HG03097 (cell line): ENCODE measurements around the gene MCOLN1.
"Not testable (repeated sequence)": the region's sequence is repeated elsewhere in the genome, so short reads cannot be mapped to it uniquely, and the experiment has no call there.

Experiments used
- ATAC-seq: cut with Tn5 transposase; IDR thresholded peaks from one replicate; pipeline ENCODE4 v1.9.1; 2021; ENCODE audit not compliant: unreplicated experiment, low FRiP score

MCOLN1 gene

DNA sequence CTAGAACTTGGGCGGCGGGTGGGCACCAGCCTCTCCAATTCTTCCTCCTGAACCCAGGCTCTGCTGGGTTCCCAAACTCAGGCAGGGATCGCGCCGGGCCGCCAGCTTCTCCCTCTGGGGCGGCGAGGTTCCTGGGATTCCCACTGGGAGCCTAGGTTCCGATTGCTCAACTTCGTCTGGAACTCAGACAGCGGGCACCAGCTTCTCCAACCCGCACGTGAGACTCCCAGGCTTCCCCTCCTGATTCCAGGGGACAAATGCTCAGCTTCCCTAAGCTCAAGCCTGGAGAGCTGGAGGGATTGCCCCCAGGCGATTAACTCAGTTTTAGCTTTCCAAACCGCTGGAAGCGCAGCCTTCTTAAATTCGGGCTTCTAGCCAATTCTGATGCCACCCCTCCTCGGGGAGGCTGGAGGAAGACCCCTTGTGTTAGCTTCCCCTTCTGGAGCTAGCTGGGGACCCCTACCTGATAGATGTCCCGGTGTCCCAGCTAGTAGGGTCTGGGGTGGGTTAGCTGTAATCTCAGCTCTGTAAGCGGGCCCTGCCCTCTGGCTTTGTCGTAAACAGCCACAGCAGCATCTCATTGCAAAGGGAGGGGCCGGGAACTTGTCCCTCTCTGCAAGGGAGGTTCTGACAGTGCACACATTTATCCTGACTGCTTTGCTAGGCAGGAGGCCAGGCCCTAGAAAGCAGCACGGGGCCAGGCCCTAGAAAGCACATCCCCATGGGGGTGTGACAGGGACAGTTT is 671 bp downstream of the MCOLN1 start:
- ATAC-seq: no peak

DNA sequence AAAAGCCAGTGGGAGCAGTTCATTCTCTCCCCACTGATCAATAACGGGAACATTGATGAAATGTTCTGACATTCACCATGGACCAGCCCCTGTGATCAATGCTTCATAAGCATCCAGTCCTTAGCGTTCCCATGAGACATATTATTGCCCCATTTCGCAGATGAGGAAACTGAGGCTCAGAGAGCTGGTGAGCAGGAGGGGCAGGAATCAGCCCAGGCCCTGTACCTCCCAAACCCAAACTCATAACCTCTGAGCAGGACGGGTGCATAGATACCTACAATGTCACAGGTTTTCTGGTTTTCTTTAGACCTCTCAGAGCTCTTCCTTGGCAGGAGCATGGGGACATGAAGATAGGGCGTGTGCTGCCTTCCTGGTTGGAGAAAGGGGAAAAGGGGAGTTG is 2.1 kb downstream of the MCOLN1 start:
- no peak for ATAC-seq

DNA sequence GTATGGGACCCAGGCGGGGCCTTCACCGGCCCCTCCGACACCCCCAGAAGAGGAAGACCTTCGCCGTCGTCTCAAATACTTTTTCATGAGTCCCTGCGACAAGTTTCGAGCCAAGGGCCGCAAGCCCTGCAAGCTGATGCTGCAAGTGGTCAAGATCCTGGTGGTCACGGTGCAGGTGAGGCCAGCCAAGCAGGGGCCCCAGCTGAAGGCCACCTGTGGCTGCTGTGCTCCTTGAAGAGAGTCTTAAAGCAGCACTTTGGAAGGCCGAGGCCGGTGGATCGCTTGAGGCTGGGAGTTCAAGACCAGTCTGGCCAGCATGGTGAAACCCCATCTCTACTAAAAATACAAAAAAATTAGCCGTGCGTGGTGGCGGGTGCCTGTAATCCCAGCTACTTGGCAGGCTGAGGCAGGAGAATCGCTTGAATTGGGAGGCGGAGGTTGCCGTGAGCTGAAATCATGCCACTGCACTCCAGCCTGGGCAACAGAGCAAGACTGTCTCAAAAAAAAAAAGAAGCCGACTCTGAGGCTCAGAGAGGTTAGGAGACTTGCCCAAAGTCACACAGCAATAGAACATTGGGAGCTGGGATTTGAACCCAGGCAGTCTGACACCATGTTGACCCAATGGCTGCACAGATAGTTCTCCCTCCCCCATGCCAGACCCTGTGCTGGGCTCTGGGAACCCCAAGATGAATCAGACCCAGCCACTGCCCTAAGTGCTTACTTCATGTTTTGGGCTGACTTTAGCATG is 2.7 kb downstream of the MCOLN1 start:
- ATAC-seq: no peak

DNA sequence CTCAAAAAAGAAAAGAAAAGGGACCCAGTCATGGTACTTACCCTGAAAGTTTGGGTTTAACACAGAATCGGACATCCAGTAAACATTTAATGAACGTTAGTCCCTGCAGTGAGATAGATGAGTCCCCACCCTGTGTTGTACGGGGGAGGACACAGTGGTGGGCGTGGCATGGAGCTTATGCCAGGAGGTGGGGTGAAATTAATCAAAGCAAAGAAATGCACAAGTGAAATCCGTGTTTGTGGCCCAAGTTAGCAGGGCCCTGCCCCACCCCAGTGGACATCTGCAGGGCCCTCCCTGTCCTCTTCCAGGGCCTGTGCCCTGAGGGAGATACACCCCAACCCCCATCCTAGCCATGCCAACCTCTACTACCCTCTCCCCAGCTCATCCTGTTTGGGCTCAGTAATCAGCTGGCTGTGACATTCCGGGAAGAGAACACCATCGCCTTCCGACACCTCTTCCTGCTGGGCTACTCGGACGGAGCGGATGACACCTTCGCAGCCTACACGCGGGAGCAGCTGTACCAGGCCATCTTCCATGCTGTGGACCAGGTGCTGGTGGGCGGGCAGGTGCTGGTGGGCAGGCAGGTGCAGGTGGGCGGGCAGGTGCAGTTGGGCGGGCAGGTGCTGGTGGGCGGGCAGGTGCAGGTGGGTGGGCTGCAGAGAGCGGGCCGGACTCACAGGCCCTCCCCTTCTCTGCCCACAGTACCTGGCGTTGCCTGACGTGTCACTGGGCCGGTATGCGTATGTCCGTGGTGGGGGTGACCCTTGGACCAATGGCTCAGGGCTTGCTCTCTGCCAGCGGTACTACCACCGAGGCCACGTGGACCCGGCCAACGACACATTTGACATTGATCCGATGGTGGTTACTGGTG is 3.9 kb downstream of the MCOLN1 start:
- no peak for ATAC-seq

DNA sequence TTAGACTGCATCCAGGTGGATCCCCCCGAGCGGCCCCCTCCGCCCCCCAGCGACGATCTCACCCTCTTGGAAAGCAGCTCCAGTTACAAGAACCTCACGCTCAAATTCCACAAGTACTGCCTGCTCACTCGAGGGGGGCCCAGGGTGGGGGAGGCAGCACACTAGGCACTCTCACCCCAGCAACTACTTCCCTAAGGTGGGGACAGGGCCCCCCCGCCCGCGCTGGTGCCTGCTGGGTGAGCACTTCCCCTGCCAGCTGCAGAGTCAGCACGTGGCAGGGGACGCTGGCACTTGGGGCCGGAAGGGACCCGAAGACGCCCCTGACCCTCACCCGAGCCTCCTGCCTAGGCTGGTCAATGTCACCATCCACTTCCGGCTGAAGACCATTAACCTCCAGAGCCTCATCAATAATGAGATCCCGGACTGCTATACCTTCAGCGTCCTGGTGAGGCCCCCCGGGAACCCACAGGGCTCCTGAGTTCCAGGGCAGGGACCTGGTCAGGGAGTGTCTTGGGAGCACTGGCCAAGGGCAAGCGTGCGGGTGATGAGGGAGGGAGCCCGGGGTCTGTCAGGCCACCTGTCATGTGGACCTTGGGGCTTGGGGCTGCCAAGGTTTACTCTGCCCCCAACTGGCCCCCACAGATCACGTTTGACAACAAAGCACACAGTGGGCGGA is 5.2 kb downstream of the MCOLN1 start:
- no peak for ATAC-seq

DNA sequence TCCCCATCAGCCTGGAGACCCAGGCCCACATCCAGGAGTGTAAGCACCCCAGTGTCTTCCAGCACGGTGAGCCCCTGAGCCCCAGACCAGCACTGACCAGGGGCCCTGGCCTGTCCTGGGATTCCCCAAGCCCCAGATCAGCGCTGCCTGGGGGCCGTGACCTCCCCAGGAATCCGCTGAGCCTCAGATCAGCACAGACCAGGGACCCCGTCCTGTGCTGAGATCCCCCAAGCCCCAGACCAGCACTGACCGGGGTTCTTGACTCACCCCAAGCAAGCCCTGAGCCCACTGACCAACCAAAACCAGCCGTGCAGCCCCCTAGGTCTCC is 5.7 kb downstream of the MCOLN1 start:
- ATAC-seq: no peak

DNA sequence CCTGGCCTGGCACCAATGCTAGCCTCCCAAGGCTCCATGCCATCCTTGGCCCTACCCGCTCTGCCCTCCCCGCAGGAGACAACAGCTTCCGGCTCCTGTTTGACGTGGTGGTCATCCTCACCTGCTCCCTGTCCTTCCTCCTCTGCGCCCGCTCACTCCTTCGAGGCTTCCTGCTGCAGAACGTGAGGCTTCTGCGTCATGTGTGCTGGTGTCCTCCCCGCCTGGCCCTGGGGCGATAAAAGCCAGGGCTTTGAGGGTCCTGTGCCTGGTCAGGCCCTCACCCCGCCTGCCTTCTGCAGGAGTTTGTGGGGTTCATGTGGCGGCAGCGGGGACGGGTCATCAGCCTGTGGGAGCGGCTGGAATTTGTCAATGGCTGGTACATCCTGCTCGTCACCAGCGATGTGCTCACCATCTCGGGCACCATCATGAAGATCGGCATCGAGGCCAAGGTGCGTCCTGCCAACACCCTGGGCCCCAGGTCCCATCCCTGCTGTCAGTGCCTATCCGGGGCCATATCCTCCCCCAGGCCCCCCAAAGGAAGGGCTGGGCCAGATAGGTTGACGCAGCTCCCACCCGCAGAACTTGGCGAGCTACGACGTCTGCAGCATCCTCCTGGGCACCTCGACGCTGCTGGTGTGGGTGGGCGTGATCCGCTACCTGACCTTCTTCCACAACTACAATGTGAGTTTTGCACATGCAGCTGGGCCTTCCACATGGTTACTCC is 6.3 kb downstream of the MCOLN1 start:
- ATAC-seq: no peak

DNA sequence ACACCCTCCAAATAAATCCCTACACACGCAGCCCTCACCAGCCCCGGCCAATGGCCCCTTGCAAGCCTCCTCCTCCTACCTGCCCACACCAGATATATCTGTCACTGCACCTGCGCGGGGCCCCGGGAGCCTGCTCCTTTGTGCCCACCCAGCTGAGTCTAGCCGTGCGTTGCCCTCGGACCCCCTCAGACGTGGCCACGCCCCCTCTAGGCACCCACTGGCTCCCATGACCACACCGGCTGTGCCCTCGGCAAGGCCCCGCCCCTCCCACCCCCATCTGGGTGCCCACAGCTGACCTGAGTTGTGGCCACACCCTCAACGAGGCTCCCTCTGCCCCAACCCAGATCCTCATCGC is 6.8 kb downstream of the MCOLN1 start:
- no peak for ATAC-seq

DNA sequence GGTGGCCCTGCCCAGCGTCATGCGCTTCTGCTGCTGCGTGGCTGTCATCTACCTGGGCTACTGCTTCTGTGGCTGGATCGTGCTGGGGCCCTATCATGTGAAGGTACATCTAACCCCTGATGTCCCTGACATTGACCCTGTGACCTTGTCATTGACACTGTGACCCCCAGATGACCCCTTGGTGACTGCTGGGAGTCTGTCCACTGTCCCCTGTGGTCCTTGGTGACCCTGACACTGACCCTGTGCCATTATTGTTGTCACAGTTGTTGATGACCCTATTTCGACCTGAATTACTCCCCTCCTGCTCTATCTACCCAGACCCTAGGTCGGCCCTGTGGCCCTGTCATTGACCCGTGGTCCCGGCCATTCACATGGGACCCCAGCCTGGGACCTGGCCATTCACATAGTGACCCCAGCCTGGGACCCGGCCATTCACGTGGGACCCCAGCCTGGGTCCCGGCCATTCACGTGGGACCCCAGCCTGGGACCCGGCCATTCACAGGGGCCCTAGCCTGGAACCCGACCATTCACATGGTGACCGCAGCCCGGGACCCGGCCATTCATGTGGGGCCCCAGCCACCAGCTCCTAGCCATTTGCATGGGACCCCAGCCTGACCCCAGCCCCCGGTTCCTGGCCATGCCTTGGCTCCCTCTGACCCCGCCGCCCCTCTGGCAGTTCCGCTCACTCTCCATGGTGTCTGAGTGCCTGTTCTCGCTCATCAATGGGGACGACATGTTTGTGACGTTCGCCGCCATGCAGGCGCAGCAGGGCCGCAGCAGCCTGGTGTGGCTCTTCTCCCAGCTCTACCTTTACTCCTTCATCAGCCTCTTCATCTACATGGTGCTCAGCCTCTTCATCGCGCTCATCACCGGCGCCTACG is 7.4 kb downstream of the MCOLN1 start:
- ATAC-seq: no peak

DNA sequence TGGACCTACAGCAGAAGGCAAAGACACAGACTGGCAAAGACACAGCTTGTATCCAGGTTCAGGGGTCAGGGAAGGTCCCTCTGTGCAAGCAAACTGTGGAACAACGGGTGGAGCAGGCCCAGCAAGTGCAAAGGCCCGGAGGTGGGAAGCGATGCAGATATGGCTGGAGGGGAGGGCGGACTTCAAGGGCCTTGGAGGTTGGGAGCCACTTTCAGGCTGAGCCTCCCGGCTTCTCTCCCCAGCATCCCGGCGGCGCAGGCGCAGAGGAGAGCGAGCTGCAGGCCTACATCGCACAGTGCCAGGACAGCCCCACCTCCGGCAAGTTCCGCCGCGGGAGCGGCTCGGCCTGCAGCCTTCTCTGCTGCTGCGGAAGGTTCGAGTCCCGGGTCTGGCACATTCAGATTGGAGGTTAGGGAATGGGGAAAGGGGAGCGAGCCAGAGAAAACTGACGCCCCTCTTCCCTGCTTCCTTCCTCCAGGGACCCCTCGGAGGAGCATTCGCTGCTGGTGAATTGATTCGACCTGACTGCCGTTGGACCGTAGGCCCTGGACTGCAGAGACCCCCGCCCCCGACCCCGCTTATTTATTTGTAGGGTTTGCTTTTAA is 11.0 kb downstream of the MCOLN1 start:
- ATAC-seq: no peak

DNA sequence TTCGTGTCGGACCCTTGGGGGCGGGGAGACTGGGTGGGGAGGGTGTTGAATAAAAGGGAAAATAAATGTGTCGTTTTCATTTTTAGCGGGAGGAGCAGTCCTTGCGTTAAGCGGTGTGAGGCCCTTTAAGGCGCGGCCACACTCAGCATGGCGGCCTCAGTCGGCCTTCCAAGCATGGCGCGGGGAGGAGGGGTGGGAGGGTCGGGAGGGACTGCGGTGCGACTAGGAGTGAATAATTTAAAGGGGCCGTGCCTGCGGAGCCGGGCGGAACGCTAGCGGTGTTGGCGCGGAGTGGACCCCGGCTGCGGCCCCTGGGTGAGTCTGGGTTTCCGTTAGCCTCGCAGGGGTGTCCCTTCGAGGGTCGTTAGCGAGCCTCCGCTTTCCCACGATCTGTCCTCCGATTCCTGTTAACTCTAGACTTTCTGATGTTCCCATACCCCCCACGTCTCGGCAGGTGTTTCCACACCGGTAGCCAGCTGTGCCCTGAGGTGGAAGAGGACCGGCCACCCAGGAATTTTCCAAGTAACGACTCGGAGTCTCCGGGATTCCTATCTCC is 11.6 kb downstream of the MCOLN1 start:
- peak; percentile 30 for ATAC-seq

DNA sequence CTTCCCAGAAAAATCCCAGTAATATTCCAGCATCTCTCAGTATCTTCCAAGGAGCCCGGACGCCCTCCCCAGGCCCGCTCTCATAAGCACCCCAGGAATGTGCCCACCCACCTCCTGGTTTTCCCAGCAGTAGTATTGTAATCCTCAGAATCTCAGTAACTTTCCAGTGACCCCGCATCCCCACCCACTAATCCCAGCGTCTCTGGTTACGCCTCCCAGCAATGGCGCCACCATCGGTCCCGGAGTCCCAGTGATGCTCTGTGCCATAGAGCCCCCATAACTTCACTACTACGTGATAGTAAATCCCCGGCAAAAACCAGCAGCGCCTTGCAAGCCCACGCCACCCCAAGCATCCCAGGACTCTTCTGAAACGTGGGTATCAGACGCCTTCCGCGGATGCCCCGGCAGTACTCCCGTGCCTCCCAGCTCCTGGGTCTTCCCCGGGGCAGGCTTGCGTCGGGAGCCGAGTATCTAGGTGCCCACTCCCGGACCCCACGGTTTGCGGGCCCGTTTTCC is 12.2 kb downstream of the MCOLN1 start:
- no peak for ATAC-seq

DNA sequence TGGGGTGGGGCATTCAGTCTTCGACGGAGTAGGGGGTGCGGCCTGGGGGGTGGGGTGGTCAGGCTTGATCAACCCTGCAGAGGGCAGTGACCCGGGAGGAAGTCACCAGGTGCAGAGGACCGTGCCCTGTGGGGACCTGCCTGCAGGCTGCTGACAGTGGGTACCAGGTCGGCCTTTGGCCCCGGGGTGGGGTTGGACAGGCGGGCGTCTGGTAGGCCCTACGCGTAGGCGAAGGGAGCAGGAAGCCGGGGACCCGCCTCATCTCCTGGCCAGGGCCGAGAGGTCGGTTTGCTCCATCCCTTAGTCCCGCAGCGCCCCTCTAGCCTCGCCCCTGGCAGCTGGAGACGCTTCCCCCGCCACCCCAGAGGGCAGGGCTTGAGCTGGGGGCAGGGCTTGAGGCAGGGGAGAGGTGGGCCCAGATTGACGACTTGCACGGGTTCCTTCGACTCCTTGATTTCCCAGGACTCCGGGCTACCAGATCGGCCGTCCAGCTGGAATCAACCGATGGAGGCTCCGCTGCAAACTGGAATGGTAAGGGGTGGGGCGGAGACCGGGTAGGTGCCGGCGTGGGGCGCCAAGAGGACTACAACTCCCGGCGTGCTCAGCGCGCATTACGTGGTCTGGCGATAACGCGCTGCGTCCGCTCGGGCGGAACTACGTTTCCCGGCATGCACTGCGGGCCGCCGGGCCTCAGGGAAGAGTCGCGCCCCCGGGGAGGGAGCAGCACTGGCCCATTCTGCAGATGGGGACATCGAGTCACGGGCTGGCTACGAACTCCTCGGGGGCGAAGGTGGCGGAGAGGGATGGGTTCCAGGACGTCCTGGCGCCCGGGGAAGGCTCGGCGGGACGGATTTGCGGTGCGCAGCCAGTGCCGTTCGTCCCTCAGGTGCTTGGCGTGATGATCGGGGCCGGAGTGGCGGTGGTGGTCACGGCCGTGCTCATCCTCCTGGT is 12.9 kb downstream of the MCOLN1 start, which contains the start of gene PNPLA6:
Gene PNPLA6, plus strand, starts transcription at position 671 of the 951 bp plus-strand sequence. Its CDS starts 72 bp downstream, at position 743.
- peak; percentile 67 for ATAC-seq

DNA sequence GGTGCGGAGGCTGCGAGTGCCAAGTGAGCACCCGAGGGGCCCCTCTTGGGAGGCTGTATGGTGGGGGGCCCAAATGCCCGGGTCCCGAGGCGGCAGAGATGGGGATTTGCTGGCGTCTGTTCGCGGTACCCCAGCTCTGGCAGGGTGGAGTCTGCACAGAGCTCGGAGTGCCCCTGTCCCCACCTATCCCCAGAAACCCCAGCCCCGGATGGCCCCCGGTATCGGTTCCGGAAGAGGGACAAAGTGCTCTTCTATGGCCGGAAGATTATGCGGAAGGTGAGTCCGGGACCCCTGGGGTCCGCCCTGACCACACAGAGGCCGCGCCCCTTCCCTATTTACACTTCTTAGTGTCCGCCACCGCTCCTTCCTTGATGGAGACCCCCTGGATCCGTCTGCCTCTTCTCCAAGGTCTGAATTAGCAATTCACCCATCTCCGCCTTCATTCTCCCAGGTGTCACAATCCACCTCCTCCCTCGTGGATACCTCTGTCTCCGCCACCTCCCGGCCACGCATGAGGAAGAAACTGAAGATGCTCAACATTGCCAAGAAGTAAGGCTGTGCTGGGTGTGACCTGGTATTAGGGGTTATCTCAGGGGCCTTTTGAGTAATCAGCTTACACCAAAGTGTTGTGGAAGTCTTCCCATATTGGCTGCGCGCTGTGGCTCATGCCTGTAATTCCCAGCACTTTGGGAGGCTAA is 13.7 kb downstream of the MCOLN1 start:
- ATAC-seq: peak; percentile 1

DNA sequence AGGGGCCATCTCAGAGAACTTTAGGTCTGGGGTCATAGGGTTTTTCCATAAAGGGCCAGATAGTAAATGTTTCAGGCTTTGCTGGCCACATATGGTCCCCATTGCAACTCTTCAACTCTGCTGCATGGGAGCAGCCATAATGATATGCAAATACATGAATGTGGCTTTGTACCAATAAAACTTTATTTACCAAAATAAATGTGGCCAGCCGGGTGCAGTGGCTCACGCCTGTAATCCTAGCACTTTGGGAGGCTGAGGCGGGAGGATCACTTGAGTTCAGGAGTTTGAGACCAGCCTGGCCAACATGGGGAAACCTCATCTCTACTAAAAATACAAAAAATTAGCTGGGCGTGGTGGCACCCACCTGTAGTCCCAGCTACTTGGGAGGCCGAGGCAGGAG is 16.6 kb downstream of the MCOLN1 start:
- ATAC-seq: not testable (repeated sequence)

DNA sequence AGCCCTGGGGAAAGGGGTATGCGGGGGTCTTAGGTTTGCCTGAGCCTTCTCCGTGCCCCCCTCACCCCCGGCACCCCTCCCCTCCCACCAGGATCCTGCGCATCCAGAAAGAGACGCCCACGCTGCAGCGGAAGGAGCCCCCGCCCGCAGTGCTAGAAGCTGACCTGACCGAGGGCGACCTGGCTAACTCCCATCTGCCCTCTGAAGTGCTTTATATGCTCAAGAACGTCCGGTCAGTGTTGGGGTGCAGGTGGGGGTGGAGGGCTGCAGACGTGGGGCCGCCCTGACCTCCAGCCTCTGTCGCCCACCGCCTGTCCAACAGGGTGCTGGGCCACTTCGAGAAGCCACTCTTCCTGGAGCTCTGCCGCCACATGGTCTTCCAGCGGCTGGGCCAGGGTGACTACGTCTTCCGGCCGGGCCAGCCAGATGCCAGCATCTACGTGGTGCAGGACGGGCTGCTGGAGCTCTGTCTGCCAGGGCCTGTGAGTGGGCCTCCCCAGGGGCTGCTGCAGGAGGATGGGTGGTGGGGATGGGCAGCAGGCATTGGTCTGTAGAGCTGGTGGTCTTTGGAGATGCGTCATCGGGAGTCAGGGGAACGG is 17.5 kb downstream of the MCOLN1 start:
- ATAC-seq: no peak
